CD4-positive, alpha-beta T cell treated with Interleukin-6 at 100 ng/mL for 8 hours (primary cell): ENCODE measurements around the gene ASPSCR1.
"Not testable (repeated sequence)": the region's sequence is repeated elsewhere in the genome, so short reads cannot be mapped to it uniquely, and the experiment has no call there.

Experiments used
- DNase-seq: peaks from one replicate; pipeline ENCODE4 v3.0.0-alpha.2; 2020; ENCODE audit warnings: mixed read lengths, low spot score

The ASPSCR1 gene

DNA sequence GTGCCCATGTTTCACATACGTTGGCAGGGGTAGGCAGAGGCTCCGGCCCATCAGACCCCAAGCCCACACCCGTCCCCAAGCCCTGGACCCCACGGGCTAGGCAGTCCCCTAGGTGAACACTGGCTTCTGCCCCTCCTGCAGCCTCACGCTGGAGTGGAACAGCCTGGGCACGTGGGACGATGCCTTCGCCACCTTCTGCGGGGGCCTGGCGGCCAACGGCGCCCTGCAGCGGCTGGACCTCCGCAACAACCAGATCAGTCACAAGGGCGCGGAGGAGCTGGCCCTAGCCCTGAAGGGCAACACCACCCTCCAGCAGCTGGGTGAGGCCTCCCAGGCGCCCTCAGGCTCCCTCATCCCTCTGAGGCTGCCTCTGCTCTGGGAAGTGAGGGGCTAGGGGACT, 47.4 kb downstream of the ASPSCR1 start:
- no peak for DNase-seq

- DNase-seq, result no peak
Observed at GRCh38 chr17:82025401-82026107, 48.1 kb downstream of the ASPSCR1 start.

DNA sequence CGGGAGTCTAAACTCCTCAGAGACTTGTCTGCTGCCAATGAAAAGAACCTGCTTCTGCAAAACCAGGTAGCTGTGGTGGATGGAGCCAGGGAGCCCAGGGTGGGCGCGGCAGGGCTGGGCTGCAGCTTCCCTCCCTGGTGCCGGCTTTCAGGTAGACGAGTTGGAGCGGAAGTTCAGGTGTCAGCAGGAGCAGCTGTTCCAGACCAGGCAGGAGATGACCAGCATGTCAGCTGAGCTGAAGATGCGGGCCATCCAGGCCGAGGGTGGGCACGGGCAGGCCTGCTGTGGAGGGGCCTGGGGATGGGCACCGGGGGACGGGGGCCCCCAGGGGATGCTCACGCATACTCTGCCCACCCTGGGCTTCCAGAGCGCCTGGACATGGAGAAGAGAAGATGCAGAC, 50.8 kb downstream of the ASPSCR1 start:
- DNase-seq, result no peak

DNA sequence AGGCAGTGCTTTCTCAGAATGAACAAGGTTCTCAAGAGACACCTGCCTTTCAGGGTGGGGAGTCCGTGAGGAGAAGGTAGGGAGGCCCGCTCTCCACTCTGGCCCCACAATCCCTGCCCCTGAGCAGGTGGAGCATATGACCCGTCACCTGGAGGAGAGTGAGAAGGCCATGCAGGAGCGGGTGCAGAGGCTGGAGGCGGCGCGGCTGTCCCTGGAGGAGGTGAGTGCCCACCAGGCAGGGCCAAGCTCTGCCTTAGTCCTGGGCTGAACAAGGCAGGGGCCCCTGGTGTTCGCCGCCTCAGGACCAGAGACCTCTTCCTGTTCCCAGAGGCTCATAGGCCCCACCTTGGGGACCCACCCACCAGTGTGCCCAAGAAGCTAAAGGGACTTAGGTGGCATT, 51.5 kb downstream of the ASPSCR1 start:
- DNase-seq, result no peak

GRCh38 chr17:82029391-82029790, 52.0 kb downstream of the ASPSCR1 start:
- DNase-seq, result no peak

- no peak for DNase-seq
Observed at GRCh38 chr17:82029990-82030469, 52.6 kb downstream of the ASPSCR1 start.

DNA sequence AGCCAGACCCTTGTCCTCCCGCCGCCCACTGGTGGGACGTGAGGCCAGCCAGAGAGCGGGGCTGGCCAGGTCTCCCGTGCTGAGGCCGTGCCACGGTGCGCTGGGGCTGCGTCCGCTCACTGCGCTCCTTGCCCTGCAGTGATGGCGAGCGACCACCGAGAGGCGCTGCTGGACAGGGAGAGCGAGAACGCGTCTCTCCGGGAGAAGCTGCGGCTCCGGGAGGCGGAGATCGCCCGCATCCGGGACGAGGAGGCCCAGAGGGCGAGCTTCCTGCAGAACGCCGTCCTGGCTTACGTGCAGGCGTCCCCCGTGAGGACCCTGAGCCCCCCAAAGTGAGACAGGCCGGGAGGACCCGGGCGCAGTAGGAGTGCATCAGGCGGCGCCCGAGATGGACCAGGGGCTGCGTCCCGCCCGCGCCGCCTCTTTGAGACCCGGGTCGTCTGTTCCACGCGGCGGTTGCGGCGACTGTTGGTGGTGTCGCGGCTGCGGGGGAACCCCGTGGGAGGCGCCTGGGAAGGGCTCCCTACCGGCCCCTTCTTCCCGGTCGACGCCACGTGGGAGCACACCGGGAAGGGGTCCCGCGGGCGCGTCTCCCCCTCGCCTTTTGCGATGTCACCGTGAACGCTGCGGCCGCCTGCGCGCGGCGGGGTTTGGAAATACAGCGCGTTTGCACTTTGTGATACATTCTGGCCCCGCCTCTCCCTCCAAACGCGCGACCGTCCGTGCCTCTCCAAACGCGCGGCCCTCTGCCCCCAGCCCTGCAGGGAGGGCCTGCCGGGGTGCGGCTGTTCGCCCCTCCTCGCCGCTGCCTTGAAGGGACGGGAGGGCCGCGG, 53.3 kb downstream of the ASPSCR1 start:
- DNase-seq, result peak; percentile 86

DNA sequence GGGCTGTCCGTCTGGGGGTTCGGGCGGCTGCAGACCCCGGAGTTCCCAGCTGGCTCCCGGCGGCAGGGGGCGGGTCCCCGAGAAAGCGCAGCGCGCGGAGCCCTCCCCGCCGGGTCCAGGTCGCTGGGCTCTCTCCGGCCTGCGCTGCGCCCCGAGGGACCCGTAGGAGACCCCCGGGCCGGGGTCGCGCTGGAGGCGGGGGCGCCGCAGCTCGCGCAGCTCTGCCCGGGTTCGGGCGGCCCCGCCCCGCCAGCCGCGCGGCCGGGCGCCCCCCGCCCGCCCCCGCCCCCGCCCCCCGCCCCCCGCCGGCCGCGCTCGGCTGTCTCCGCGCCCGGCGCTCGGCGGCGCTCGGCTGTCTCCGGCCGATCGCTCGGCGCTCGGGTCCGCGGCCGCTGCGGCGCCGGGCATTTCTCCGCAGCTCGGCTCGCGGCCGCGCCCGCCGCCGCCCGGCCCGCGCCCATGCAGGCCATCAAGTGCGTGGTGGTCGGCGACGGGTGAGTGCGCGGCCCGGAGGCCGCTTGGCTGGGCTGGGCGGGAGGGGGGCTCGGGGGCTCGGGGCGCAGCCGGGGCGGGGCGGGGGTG, 54.0 kb downstream of the ASPSCR1 start, which contains the start of gene RAC3:
TSS of gene RAC3 (plus strand) at position 376 of the 582 bp plus-strand sequence. CDS start at position 460, 84 bp downstream.
- DNase-seq, result no peak

- DNase-seq, result no peak
Observed at GRCh38 chr17:82031885-82032627, 54.6 kb downstream of the ASPSCR1 start.

DNA sequence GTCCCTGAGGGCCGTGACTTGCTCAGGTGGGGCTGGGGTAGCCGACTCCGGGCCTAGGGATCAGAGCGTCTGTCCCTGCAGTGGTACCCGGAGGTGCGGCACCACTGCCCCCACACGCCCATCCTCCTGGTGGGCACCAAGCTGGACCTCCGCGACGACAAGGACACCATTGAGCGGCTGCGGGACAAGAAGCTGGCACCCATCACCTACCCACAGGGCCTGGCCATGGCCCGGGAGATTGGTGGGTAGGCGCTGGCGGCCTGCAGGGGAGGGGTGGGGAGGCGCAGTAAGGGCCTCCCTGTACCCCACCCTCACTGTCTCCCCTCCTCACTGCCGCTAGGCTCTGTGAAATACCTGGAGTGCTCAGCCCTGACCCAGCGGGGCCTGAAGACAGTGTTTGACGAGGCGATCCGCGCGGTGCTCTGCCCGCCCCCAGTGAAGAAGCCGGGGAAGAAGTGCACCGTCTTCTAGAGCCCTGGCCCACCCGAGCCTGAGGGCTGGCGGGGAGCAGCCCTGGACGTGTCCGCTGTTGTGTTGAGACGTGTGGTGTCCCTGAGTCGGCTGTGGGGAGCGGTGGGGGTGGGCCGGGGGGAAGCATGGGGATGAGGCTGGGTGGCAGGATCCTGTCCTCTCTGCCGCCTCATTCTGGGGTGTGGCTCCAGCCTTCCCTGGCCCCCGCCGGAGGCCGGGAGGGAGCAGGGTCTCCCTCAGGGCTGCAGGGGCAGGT, 56.1 kb downstream of the ASPSCR1 start:
- no peak for DNase-seq

- DNase-seq, result no peak
Observed at GRCh38 chr17:82034371-82035011, 57.1 kb downstream of the ASPSCR1 start.

- DNase-seq, result no peak
Observed at GRCh38 chr17:82035488-82035887, 58.1 kb downstream of the ASPSCR1 start.

DNA sequence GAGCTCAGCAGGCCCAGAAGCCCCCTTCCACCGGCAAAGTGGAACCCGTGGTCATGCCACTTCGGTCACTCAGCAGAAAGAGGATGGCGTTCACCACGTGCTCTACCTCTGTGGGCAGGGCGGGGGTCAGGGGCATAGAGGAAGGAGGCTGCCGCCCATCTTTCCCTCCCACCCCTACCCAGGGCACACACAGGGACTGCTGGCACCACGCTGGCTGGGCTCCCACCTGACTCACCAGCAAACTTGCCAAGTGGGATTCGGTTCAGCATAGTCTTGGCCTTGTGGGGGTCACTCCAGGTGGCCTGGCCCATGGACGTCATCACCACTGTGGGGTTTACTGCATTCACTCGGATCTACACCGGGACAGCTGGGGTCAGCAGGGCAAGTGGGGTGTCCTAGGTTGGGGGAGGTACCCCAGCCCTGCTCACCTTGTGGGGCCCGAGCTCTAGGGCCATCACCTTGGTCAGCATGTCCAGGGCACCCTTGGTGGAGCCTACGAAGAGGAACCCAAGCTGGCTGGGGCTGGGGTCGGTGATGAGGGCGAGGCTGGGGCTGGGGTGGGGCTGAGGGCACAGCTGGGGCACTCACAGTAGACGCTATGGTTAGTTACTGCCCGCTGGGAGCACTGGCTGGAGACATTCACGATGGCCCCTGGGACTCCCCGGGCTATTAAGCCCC, 58.7 kb downstream of the ASPSCR1 start:
- no peak for DNase-seq

DNA sequence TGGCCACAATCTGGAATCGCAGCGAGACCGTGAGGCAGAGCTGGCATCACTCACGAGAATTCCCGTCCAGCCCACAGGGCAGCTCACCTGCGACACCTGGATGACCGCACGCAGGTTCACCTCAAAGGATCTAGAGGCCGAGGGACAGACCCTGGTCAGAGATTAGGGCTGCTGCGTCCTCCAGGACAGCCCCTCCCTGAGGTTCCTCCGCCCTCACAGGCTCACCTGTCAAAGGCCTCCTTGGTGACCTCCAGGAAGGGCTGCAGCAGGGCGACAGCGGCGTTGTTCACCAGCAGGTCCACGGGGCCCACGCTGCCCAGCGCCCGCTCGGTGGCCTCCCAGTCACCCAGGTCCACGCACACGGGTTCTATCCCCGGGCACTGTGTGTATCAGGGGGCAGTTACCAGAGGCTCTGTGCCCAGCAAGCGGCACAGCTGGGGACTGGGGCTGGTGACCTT, 59.2 kb downstream of the ASPSCR1 start:
- DNase-seq, result no peak

- peak; percentile 96 for DNase-seq
Observed at GRCh38 chr17:82037092-82037888, 59.9 kb downstream of the ASPSCR1 start, which contains the start of gene DCXR. DCXR (minus strand) TSS chr17:82037697; CDS start chr17:82037682, 15 bp downstream.

GRCh38 chr17:82037889-82038195, 60.4 kb downstream of the ASPSCR1 start:
- no peak for DNase-seq

- DNase-seq, result not testable (repeated sequence)
Observed at GRCh38 chr17:82038796-82039409, 61.5 kb downstream of the ASPSCR1 start.

- no peak for DNase-seq
Observed at GRCh38 chr17:82039695-82040299, 62.4 kb downstream of the ASPSCR1 start.
